ENCODE data around the gene CORO1C.

GRCh38 chr12:108599948-108600701 is 131.2 kb downstream of the CORO1C start:
- no peak for TF ChIP-seq EZH2 (IDR thresholded peaks at IDR 0.05; ENCODE audit: insufficient read depth, poor library complexity, severe bottlenecking)
- TF ChIP-seq EZH2phosphoT487 (IDR thresholded peaks at IDR 0.05; ENCODE audit: insufficient read depth, low read depth) = no peak
